ENCODE data around the gene STRIT1.

DNA sequence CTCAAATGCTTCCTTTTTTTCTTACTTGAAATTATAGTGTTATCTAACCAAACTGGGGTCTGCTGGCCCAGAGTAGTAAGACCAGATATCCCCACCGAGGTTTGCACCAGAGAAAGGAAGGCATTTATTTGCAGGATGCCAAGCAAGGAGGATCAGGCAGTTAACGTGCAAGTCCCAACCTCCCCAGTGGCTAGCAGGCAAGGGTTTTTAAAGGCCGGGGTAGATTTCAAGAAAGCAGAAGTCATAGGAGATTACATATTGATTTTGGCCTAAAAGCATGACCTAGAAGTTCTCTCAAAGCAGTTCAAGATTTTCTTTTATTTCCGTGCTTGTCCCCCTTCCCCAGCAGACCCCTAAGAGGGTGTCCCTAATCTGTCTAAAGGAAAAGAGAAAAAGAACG, 32.8 kb upstream of the STRIT1 start:
- TF ChIP-seq, protein P1, sequence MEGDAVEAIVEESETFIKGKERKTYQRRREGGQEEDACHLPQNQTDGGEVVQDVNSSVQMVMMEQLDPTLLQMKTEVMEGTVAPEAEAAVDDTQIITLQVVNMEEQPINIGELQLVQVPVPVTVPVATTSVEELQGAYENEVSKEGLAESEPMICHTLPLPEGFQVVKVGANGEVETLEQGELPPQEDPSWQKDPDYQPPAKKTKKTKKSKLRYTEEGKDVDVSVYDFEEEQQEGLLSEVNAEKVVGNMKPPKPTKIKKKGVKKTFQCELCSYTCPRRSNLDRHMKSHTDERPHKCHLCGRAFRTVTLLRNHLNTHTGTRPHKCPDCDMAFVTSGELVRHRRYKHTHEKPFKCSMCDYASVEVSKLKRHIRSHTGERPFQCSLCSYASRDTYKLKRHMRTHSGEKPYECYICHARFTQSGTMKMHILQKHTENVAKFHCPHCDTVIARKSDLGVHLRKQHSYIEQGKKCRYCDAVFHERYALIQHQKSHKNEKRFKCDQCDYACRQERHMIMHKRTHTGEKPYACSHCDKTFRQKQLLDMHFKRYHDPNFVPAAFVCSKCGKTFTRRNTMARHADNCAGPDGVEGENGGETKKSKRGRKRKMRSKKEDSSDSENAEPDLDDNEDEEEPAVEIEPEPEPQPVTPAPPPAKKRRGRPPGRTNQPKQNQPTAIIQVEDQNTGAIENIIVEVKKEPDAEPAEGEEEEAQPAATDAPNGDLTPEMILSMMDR (IDR thresholded peaks at IDR 0.05; ENCODE audit: insufficient read depth, low read depth, low read length), result no peak
- TF ChIP-seq EZH2 (IDR thresholded peaks at IDR 0.05; ENCODE audit: insufficient read depth, low read length), result no peak

Data from astrocyte (in vitro differentiated cells and primary cell).